Endothelial cell (in vitro differentiated cells): ENCODE measurements around the gene TBC1D9. TPM values are rescaled to one million over a fixed set of nuclear protein-coding genes. Genes with fewer than 3 reads are reported as not detected.

ENCODE experiments used
- DNase-seq: peaks from one replicate; pipeline ENCODE4 v3.0.0; 2021; ENCODE audit warnings: low spot score
- H3K27ac Mint-ChIP-seq: one replicate; pipeline ENCODE4 v1.8.0; 2021; ENCODE audit warnings: mixed read lengths, inconsistent platforms; ENCODE audit not compliant: unreplicated experiment
- H3K27me3 Mint-ChIP-seq: one replicate; pipeline ENCODE4 v1.8.0; 2021; ENCODE audit warnings: mild to moderate bottlenecking, moderate library complexity, mixed read lengths, inconsistent platforms; ENCODE audit not compliant: unreplicated experiment
- H3K36me3 Mint-ChIP-seq: one replicate; pipeline ENCODE4 v1.8.0; 2021; ENCODE audit warnings: mild to moderate bottlenecking, low read depth, mixed read lengths, inconsistent platforms; ENCODE audit not compliant: unreplicated experiment
- H3K4me1 Mint-ChIP-seq: one replicate; pipeline ENCODE4 v1.8.0; 2021; ENCODE audit warnings: mild to moderate bottlenecking, mixed read lengths, inconsistent platforms; ENCODE audit not compliant: unreplicated experiment
- H3K4me3 Mint-ChIP-seq: one replicate; pipeline ENCODE4 v1.8.0; 2021; ENCODE audit warnings: mild to moderate bottlenecking, mixed read lengths, inconsistent platforms; ENCODE audit not compliant: unreplicated experiment
- H3K9me3 Mint-ChIP-seq: one replicate; pipeline ENCODE4 v1.8.0; 2021; ENCODE audit warnings: mixed read lengths, inconsistent platforms; ENCODE audit not compliant: unreplicated experiment
- CTCF ChIP-seq: fragments of 200-600 bp; sonication (generic); IDR thresholded peaks from one replicate; pipeline ENCODE4 v1.5.0; 2021; ENCODE audit warnings: antibody characterized with exemption; ENCODE audit not compliant: unreplicated experiment
- total RNA-seq: library from RNA; stranded (reverse); fragmentation: NEBNext Ultra II Directional; extraction: Animal tissue kit (Norgen Biotek cat#: 25700); gene quantifications from one replicate; pipeline ENCODE4 v1.2.1, GENCODE V29; 2021; ENCODE audit not compliant: unreplicated experiment

The TBC1D9 gene
- total RNA-seq, 1 donor from 2014 or later, result 25.5 TPM

- DNase-seq, result no peak
- Mint-ChIP-seq H3K4me3 (no peak overlapping the region), H3K27me3 (no peaks in the 10 kb centered on the region), H3K36me3 (peaks cover 1% of the 10 kb centered on the region), H3K4me1 (no peaks in the 10 kb centered on the region), H3K9me3 (no peaks in the 10 kb centered on the region), H3K27ac (peak overlapping the region; percentile 50)
- TF ChIP-seq CTCF, result no peak
These were observed 138.5 kb downstream of the TBC1D9 start for GRCh38 chr4:140617499-140618248.

GRCh38 chr4:140615451-140615850 lies 140.7 kb downstream of the TBC1D9 start:
- H3K27me3 Mint-ChIP-seq, result no peaks in the 10 kb centered on the region
- TF ChIP-seq CTCF, result no peak
- H3K9me3 Mint-ChIP-seq, result no peaks in the 10 kb centered on the region
- no peak overlapping the region for H3K27ac Mint-ChIP-seq
- H3K4me3 Mint-ChIP-seq, result no peak overlapping the region
- no peaks in the 10 kb centered on the region for H3K36me3 Mint-ChIP-seq
- no peaks in the 10 kb centered on the region for H3K4me1 Mint-ChIP-seq
- DNase-seq, result no peak

- H3K27me3 Mint-ChIP-seq, result peaks cover 2% of the 10 kb centered on the region
- H3K9me3 Mint-ChIP-seq, result no peaks in the 10 kb centered on the region
- H3K27ac Mint-ChIP-seq, result no peak overlapping the region
- no peak for TF ChIP-seq CTCF
- DNase-seq, result no peak
- H3K4me1 Mint-ChIP-seq, result peaks cover 12% of the 10 kb centered on the region
- no peaks in the 10 kb centered on the region for H3K36me3 Mint-ChIP-seq
- no peak overlapping the region for H3K4me3 Mint-ChIP-seq
These were observed 143.8 kb downstream of the TBC1D9 start for GRCh38 chr4:140612357-140612756.

GRCh38 chr4:140611854-140612253 lies 144.3 kb downstream of the TBC1D9 start:
- no peak for TF ChIP-seq CTCF
- H3K4me3 Mint-ChIP-seq, result no peak overlapping the region

More at GRCh38 chr4:140611854-140612253, 144.3 kb downstream of the TBC1D9 start:
- Mint-ChIP-seq H3K4me1 (peaks cover 12% of the 10 kb centered on the region), H3K9me3 (no peaks in the 10 kb centered on the region), H3K27ac (no peak overlapping the region), H3K27me3 (peaks cover 2% of the 10 kb centered on the region), H3K36me3 (no peaks in the 10 kb centered on the region)
- DNase-seq, result no peak
